Measurements from ENCODE around the gene FCGBP.

The FCGBP gene

DNA sequence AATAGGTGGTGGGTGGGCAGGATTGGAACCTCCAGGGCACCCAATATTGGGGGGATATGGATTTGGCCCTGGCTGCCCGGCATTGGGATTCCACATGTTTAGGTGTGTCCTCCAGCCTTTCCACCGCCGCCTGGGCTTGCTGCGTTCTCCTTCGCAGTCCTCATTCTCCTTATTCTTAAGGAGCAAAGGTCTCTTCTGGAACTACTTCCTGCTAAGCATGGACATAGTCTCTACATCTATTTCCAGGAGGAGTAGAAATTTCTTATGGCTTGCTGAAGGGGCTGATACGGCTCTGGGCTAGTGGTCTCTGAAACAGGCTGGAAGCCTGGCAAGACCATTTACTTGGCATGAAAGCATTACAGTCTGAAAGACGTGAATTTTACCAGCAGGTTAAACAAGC is 9.2 kb upstream of the FCGBP start:
- no peak for DNase-seq

DNA sequence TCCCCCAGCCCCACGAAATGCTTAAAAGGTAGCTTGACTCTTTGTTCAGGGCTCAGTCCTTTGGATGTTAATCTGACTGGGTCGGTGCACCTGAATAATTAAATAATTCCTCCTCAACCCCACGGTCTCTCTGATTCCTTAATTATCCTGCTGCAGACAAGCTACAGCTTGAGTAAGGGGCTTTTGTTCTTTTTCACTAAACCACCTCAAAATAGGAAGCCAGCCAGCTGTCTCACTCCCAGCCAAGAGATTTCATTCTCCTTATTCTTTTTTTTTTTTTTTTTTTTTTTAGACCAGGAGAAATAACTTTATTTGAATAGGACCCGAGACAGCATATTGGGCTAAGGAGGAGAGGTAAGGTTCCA is 7.9 kb upstream of the FCGBP start:
- DNase-seq = no peak

DNA sequence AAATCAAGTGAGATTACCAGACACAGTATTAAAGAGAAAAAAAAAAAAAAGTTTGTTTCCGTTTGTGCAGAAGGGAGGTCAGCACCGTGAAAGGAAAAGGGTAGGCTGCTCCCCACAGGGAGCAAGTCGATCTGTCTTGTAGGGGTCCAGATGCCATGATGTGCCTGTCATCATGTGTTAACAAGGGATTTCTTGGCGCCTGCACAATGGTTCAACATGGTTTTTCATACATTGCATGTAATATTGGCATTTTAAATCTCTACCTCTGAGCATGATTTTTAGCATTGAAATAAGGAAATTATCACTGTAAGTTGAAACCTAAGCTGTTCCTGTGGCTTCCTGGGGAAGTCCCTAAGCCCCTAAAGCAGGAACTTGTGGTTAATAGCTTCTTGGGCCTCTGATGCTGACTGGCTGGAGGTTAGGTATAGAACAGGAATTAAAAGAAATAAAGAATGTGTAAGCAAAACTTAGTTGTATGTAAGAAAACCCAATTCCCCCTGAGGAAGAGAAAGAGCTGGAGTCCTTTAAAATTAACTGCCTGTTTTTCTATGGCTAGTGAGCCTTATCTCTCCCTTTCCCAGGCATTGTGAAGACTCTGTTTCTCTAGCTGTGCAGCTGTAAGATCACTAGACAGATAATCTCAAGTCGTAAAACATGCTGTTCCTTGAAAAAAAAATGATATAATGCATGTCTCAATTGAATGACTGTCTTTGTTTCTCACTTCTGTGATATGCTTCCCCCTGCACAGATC is 7.4 kb upstream of the FCGBP start:
- no peak for DNase-seq

- no peak for DNase-seq
Measured at GRCh38 chr19:39941151-39941550, 6.7 kb upstream of the FCGBP start.

DNA sequence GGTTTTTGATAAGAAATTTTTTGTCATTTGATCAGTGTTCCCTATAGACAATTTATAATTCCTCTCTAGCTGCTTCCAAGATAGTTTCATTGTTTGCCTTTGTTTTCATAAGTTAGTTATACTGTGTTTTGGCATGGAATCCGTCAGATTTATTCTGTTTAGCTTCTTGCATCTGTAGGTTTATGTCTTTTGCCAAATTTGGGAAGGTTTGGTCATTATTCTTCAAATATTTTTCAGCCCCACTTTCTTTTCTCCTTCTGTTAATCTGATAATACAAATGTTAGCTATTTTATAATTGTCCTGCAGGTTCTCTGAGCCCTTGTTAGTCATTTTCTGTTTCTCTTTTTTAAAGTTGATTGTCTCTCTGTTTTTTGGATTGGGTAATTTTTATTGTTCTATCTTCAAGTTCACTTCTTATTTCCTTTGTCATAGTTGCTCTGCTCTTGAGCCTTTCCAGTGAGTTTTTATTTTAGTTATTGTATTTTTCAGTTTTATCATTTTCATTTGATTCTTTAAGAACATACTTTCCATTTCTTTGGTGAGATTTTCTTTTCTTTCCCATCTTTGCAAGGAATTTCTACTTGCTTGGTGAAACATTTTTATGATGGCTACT is 5.9 kb upstream of the FCGBP start:
- no peak for DNase-seq

DNA sequence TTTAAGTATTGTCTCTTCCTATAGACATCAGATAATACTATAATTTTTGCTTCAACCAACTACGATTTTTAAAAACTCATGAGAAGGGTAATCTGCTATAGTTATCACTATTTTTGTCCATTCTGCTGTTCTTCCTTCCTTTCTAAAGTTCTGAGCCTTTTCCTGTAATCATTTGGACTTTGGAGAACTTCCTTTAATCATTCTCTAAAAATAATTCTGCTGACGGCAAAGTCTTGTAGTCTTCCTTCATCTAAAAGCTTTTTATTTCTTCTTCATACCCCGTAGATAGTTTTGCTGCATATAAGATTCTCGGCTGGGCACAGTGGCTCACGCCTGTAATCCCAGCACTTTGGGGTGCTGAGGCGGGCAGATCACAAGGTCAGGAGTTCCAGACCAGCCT is 5.1 kb upstream of the FCGBP start:
- no peak for DNase-seq

DNA sequence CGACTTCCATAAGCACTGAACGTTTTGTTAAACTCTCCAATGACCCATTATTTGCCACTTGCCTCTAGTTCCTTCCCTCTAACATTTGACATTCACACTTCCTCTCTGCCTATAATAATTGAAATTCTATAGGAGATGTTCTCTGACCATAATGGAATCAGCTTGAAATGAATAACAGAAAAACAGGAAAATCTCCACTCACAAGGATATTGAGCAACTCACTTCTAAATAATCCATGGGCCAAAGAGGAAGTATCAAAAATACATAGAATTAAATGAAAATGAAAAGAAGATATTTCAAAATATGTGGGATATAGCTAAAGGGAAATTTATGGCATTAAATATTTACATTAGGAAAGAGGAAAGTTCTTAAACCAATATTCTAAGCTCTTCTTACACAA is 3.4 kb upstream of the FCGBP start:
- DNase-seq = no peak

GRCh38 chr19:39937094-39937720 is 2.8 kb upstream of the FCGBP start:
- no peak for DNase-seq

DNA sequence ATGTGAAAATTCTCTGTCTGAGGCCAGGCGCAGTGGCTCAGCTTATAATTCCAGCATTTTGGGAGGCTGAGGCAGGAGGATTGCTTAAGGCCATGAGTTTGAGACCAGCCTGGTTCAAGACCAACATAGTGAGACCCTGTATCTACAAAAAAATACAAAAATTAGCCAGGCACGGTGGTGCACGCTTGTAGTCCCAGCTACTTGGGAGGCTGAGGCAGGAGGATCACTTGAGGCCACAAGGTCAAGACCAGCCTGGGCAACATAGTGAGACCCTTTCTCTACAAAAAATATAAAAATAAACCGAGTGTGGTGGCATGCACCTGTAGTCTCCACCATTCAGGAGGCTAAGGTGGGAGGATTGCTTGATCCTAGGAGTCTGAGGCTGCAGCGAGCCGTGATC is 2.2 kb upstream of the FCGBP start:
- DNase-seq = no peak

DNA sequence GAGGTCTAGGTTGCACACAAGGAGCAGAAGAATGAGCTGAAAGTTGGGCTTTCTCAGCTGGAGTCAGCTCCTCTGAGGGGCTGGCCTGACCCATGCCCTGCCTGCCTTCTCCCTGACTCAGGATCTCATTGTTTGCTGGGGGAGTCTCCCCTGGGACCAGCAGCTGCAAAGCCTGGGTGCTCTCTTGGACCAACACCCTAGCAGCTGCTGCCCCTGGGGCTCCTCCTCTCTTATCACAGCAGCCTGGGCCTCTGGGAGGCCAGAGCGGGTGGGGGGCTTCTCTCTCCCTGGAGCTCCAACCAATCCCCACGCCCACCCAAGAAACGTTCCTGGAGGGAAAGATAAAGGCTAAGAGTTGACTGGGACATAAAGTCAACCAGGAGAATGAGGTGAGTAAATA is 1.6 kb upstream of the FCGBP start:
- no peak for DNase-seq

GRCh38 chr19:39935364-39935661 is 879 bp upstream of the FCGBP start:
- DNase-seq = no peak

DNA sequence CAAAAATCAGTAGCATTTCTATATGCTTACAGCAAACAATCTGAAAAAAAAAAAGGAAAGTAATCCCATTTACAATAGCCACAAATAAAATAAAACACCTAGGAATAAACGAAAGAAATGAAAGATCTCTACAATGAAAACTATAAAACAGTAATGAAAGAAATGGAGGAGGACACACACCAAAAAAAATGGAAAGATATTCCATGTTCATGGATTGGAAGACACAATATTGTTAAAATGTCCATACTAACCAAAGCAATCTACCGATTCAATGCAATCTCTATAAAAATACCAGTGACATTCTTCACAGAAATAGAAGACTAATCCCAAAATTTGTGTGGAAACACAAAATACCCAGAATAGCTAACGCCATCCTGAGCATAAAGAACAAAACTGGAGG is 4.7 kb downstream of the FCGBP start:
- no peak for DNase-seq

DNA sequence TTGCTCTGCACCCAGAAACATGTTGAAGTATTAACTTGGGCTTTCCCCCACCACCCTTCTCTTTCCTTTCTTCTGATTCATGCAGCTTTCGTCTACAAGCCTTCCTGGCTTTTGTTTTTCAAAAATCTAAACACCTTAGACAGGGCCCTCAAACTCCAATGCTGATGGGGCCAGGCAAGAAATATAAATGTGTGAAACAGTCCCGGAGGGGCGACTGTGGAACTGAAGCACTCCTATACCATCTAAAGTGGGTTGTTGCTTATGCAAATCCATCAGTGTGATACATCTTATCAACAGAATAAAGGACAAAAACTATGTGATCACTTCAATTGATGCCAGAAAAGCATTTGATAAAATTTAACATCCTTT is 6.1 kb downstream of the FCGBP start:
- no peak for DNase-seq

GRCh38 chr19:39927524-39928356 is 6.7 kb downstream of the FCGBP start:
- no peak for DNase-seq

- DNase-seq = no peak
Measured at GRCh38 chr19:39927076-39927475, 7.4 kb downstream of the FCGBP start.

DNA sequence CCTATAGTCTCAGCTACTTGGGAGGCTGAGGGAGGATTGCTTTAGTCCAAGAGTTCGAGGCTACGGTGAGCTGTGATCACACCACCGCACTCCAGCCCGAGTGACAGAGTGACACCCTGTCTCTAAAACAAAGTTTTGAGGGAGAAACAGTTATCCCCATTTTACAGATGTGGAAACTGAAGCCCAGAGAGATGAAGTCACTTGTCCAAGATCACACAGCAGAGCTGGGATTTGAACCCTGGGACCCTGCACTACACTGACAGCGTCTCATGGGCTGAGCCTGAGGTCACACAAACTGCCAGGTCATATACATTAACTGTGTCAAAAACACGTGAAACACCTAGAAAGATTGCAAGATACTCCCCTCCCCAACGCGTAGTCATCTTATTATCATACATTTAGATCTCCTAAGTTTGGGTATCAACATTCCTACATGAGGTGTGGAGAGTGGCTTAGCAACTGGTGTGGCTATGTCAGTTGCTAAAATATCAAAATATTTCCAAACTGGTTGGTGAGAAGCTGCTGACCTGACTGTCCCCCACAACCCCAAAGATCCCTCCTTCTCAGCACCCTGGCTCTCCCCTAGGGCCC is 8.2 kb downstream of the FCGBP start:
- no peak for DNase-seq

DNA sequence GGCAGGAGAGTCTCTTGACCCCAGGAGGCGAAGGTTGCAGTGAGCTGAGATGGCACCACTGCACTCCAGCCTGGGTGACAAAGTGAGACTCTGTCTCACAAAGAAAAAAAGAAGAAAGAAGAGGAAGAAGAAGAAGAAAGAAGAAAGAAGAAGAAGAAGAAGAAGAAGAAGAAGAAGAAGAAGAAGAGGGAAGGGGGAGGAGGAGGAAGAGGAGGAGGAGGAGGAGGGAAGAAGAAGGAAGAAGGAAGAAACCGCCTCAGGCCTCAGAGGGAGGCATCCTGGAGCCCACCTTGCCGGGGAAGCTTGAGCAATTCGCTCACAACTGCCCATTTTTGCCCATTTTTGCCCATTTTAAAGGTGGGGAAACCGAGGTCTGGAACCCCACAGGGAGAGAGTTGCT is 9.5 kb downstream of the FCGBP start:
- DNase-seq = no peak

DNA sequence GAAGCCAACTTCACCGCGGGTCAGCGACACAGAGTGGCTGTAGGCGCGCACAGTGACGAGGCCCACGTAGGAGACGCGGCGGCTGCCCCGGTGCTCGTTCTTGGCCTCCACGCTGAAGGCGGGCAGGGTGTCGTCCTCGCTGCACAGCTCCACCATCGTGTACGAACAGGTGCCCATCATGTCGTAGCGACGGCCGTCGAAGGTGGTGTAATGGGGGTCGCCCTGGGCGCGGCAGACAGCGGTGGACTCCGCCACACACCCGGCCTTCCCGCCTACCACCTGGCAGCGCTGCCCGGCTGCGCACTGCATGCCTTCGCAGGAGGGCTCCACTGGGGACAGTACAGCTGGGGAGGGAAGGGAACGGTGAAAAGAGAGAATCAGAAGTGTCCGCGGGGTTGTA is 10.0 kb downstream of the FCGBP start:
- DNase-seq = no peak

- no peak for DNase-seq
Measured at GRCh38 chr19:39923862-39924261, 10.6 kb downstream of the FCGBP start.

- DNase-seq = no peak
Measured at GRCh38 chr19:39919976-39920375, 14.5 kb downstream of the FCGBP start.

- DNase-seq = no peak
Measured at GRCh38 chr19:39918183-39918651, 16.2 kb downstream of the FCGBP start.

DNA sequence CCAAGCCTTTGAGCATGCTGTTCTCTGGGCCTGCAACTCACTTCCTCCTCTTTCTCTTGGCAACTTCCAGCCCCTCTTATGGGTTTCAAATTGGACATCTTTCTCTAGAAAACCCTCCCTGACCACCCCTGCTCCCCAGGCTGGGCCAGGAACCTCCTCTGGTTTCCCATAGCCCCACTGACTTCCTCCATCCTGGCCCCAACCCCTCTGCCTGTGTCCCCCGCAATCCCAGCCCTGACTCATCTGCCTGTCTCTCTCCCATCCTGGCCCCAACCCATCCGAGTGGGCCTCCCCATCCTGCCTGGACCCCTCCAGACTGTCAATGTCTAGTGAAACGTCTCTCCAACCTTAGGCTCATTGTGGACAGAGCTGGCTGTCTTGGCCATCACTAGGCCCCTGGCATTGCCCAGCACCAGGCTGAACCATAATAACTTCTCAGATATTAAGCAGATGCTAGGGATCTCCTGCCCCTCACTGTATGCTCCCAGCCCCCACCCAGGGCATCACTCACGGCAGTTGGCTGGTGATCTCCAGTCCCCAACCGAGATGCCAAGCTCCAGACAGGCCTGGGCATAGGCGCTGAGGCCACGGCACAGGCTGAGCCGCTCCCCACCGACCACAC is 16.8 kb downstream of the FCGBP start:
- DNase-seq = no peak

- no peak for DNase-seq
Measured at GRCh38 chr19:39916851-39917396, 17.5 kb downstream of the FCGBP start.
